Transverse colon (tissue), 4 donors: ENCODE data around the gene TOGARAM2. TPM values are rescaled to one million over a fixed set of nuclear protein-coding genes. Genes with fewer than 3 reads are reported as not detected.

Source experiments
- DNase-seq: peaks from one replicate; pipeline ENCODE4 v3.0.0-alpha.2; 2019
- H3K27ac ChIP-seq, 4 donors: fragments of 200-600 bp; sonication (generic); 2 replicates each; pipeline ENCODE4 v1.5.1; 2016 to 2018; ENCODE audit warnings: inconsistent platforms in 4 of 4
- H3K27me3 ChIP-seq: fragments of 200-600 bp; sonication (generic); 2 replicates; pipeline ENCODE4 v1.5.1; 2017; ENCODE audit warnings: inconsistent platforms
- H3K36me3 ChIP-seq, 4 donors: fragments of 200-600 bp; sonication (generic); 2 replicates each; pipeline ENCODE4 v1.5.1; 2017 to 2019; ENCODE audit warnings: inconsistent platforms in 4 of 4
- H3K4me1 ChIP-seq, 4 donors: fragments of 200-600 bp; sonication (generic); 2 replicates each; pipeline ENCODE4 v1.5.1; 2017 to 2020; ENCODE audit warnings: inconsistent platforms in 4 of 4
- H3K4me3 ChIP-seq, 4 donors: fragments of 200-600 bp; sonication (generic); 1 replicate in 1 of 4; 2 replicates in 3 of 4; pipeline versions ENCODE4 v1.5.1 to v1.6.1; 2017 to 2019; ENCODE audit warnings: inconsistent platforms in 4 of 4
- H3K9me3 ChIP-seq, 2 donors: fragments of 200-600 bp; sonication (generic); 2 replicates each; pipeline ENCODE4 v1.5.1; 2017 to 2019; ENCODE audit warnings: inconsistent platforms in 2 of 2
- CTCF ChIP-seq, 5 experiments: fragments of 200-600 bp in 3 of 5; fragments of 450-650 bp in 2 of 5; sonication (generic) in 3 of 5; IDR thresholded peaks; 1 replicate in 2 of 5; 2 replicates in 3 of 5; pipeline ENCODE4 v1.5.1; 2016 to 2017; ENCODE audit warnings: antibody characterized with exemption in 5 of 5, inconsistent platforms in 3 of 5, mild to moderate bottlenecking in 2 of 5, moderate library complexity in 1 of 5
- EP300 ChIP-seq: sonication (generic); formaldehyde crosslinking; IDR thresholded peaks from one replicate; pipeline ENCODE4 v1.6.1; 2017; ENCODE audit warnings: antibody characterized with exemption, low read depth
- POLR2A ChIP-seq: fragments of 450-650 bp; IDR thresholded peaks from one replicate; pipeline ENCODE4 v1.6.1; 2016; ENCODE audit warnings: antibody characterized with exemption, mild to moderate bottlenecking, moderate library complexity
- POLR2AphosphoS5 ChIP-seq, 3 donors: sonication (generic); formaldehyde crosslinking; IDR thresholded peaks; one replicate each; pipeline ENCODE4 v1.6.1; 2016; ENCODE audit warnings: antibody characterized with exemption in 3 of 3
- WGBS, 2 donors: methylation state at CpG; one replicate each; pipeline ENCODE4 v1.1.5; 2018; ENCODE audit warnings: low coverage in 1 of 2; 5-methylcytosine and 5-hydroxymethylcytosine counted together
- in situ Hi-C, 4 donors: fragments of 200-750 bp; cut with MboI; loops; one replicate each; pipeline versions ENCODE4 v1.15.0 to v1.15.1; 2017; ENCODE audit warnings: low sequenced_read_pairs in 3 of 4, low pct_ligation_motif_present in 1 of 4, low pct_unique_long_range_greater_than_20kb in 1 of 4
- intact Hi-C: fragments of 100-400 bp; cut with DNase I; formaldehyde crosslinking; loops from one replicate; pipeline ENCODE4 v1.15.1; 2023; ENCODE audit warnings: low total_unique reads
- total RNA-seq, 4 donors: library from RNA; depleted of rRNA; stranded (reverse); fragments of >200 nt; gene quantifications; one replicate each; pipeline ENCODE4 v1.1.0, GENCODE V29; 2016

Gene TOGARAM2
- total RNA-seq, 4 donors from 2014 or later = 0.79 to 7.1 (median 3.1) TPM; not detected in 1

GRCh38 chr2:29064746-29065067, 83.6 kb downstream of the TOGARAM2 start:
- in situ Hi-C loops (no loop called here), intact Hi-C loops (no loop called here)
- H3K4me3 ChIP-seq = no peak overlapping the region
- H3K27ac ChIP-seq = peak overlapping the region; percentile 42 to 72 (median 56)
- 84% methylated on average over 11 of the region's 11 CpGs; no CpG with 5 or more reads in 1 of the 2 donors for WGBS, 2 donors
- H3K36me3 ChIP-seq = no peaks in the 10 kb centered on the region
- no peaks in the 10 kb centered on the region for H3K9me3 ChIP-seq
- peaks cover 0 to 16% (median 2%) of the 10 kb centered on the region in 4 donors for H3K4me1 ChIP-seq
- no peak for TF ChIP-seq CTCF (IDR thresholded peaks at IDR 0.05)
- TF ChIP-seq POLR2A = no peak
- TF ChIP-seq POLR2AphosphoS5 (IDR thresholded peaks at IDR 0.05) = no peak
- TF ChIP-seq EP300 = no peak
- no peaks in the 10 kb centered on the region for H3K27me3 ChIP-seq
- DNase-seq = no peak

GRCh38 chr2:29065068-29065811, 84.1 kb downstream of the TOGARAM2 start:
- Histone ChIP-seq H3K27me3 (no peaks in the 10 kb centered on the region), H3K36me3 (no peaks in the 10 kb centered on the region), H3K27ac (peak overlapping the region; percentile 42 to 72 (median 56)), H3K4me3 (no peak overlapping the region), H3K9me3 (no peaks in the 10 kb centered on the region), H3K4me1 (peaks cover 0 to 16% (median 2%) of the 10 kb centered on the region in 4 donors)
- TF ChIP-seq POLR2A (no peak), CTCF (IDR thresholded peaks at IDR 0.05) (no peak)
- no peak for DNase-seq
- intact Hi-C loops = no loop called here
- in situ Hi-C loops = no loop called here
- WGBS, 2 donors = 76 to 88% methylated on average over 3 to 10 of the region's 10 CpGs

GRCh38 chr2:29066271-29066860, 85.3 kb downstream of the TOGARAM2 start:
- H3K27ac ChIP-seq = peak overlapping the region in 1 of 4 donors; percentile 72
- no peaks in the 10 kb centered on the region for H3K36me3 ChIP-seq
- no peak for DNase-seq
- no peaks in the 10 kb centered on the region for H3K9me3 ChIP-seq
- WGBS, 2 donors = 83 to 100% methylated on average over 2 to 8 of the region's 8 CpGs
- H3K4me1 ChIP-seq = peaks cover 0 to 16% (median 2%) of the 10 kb centered on the region in 4 donors
- intact Hi-C loops (no loop called here), in situ Hi-C loops (no loop called here)
- TF ChIP-seq CTCF (IDR thresholded peaks at IDR 0.05) (no peak), POLR2AphosphoS5 (IDR thresholded peaks at IDR 0.05) (no peak)
- H3K27me3 ChIP-seq = no peaks in the 10 kb centered on the region
- no peak overlapping the region for H3K4me3 ChIP-seq

- Histone ChIP-seq H3K4me3 (no peak overlapping the region), H3K27me3 (no peaks in the 10 kb centered on the region), H3K36me3 (no peaks in the 10 kb centered on the region), H3K4me1 (peaks cover 0 to 16% (median 2%) of the 10 kb centered on the region in 4 donors), H3K9me3 (no peaks in the 10 kb centered on the region), H3K27ac (peak overlapping the region in 1 of 4 donors; percentile 72)
- DNase-seq = no peak
- TF ChIP-seq POLR2AphosphoS5 (IDR thresholded peaks at IDR 0.05) (no peak), POLR2A (no peak), EP300 (no peak), CTCF (IDR thresholded peaks at IDR 0.05) (no peak)
- WGBS, 2 donors = 17 to 62% methylated on average over 2 to 7 of the region's 7 CpGs
- intact Hi-C loops (no loop called here), in situ Hi-C loops (no loop called here)
Measured at GRCh38 chr2:29066997-29067605, 86.0 kb downstream of the TOGARAM2 start.
